Stimulated activated naive CD4-positive, alpha-beta T cell (primary cell): ENCODE results near the gene HOXB2.

Experiments
- DNase-seq, 6 experiments: peaks; one replicate each; lab custom pipeline; 2025; lab: John Stamatoyannopoulos, UW

Gene HOXB2

DNA sequence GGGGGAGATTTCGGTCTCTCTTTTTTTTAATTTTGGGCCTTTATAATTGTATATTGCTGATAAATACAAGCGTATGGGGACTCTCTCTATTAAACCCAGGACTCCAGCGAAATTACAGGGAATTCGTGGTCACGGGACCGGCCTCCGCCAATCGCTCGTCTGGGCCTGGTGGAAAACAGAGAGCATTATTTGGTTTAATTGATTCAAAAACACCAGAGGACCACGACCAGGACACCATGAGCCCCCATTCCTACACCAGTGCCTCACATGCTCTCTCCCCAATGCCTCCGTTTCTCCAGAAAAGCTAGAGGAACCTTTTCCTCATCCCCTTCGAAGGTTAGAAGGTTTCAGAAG is at the start of gene HOXB2:
Gene HOXB2, minus strand, starts transcription at position 88 of the 354 bp plus-strand sequence. CDS start 198 bp downstream, outside the sequence.
- DNase-seq: no peak

DNA sequence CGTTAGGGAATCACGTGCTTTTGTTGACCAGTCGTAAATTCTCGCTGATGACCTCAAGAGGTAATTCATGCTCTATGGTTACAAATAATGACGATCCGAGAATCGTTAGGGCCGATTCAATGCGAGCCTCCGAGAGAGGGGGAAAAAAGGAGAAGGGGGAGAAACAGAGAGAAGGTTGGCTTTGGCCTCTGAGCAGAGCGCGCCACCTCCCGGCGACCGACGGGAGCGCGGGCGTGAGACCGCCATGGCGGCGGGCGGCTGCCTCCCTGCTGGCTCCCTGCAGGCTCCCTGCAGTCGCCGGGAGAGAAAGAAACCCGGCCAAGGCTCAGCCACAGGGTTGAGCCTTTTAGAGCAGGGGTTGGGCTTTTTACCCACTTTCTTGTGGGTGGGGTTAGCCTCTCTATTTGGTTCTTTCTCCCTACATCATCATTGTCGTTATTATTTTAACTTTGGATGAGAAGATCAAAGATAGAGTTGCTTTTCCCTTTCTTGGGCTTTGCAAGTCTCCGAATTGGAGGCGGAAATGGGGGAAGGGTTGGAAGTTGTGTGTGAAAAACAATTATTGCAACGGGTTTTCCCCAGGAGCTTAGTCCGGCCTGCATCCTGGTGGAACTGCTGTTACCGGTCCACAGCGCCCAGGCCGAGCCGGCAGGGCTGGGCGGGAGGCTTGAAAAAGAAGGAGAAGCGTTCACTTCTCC is 49.1 kb upstream of the HOXB2 start:
- peak; percentile 52 to 79 (median 72) for DNase-seq

DNA sequence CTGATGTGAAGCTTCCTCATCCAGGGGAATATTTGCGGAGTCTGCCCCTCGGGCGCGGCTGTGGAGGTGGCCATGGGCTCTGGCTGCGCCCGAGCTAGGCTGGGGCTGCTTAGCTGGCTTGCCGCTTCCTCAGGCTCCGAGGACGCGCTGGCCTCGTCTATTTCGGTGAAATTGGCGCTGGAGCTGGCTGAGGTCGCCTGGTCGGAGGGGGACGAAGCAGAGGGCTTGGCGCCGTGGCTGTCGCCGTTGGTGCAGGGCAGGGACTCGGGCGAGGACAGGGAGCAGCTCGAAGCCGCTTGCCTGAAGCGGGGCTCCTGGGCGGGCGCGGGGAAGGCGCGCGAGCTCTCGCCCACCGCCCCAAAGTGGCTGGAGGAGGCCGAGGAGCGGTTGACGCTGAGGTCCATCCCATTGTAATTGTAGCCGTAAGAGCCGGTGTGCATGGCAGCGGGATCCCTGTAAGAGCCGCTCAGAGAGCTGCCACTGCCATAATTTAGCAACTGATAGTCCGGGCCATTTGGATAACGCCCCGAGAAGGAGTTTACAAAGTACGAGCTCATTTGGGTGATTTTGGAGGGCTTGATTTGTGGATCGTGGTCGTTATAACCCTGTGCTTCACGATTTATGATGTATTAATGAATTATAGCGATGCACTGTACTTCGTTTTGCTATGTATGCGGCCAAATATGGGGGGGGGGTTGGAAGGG is 48.4 kb upstream of the HOXB2 start, which contains the start of gene HOXB5:
Gene HOXB5, minus strand, starts transcription at position 654 of the 704 bp plus-strand sequence. Its CDS starts 97 bp downstream, at position 557.
- peak in 2 of 6 experiments; percentile 20 to 28 for DNase-seq

DNA sequence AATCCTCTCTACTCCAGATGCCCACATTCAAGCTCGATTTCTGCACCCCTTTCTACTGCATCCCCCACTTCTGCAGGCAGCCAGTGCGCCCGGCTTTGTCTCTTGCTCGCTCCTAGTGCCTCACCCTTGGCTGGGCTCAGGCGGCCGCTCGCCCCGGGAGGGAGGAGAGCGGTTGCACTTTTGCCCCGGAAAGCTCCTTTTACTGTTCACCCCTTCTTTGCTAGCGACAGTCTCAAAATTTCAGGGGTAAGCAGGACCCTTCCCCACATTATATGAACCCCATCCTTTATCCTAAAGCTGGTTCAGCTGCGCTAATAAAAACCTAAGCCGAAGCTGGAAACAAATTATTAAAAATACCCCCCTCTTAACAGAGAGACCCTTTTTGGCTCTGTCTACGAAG is 47.7 kb upstream of the HOXB2 start:
- DNase-seq: peak in 2 of 6 experiments; percentile 21 to 33

DNA sequence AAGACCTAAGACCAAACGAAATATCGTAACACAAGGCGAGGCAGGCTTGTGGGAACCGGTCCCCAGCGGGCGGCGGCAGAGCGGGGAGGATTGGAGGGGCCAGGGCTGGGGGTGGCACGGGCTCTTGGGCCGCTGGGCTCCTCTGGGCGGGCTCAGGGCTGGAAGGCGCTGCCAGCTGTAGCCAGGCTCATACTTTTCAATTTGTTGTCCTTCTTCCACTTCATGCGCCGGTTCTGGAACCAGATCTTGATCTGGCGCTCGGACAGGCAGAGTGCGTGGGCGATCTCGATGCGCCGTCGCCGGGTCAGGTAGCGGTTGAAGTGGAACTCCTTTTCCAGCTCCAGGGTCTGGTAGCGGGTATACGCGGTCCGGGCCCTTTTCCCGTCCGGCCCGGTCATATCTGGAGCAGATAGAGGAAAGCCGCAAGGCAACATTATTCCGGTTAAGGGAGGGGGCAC is 47.2 kb upstream of the HOXB2 start:
- DNase-seq: no peak

DNA sequence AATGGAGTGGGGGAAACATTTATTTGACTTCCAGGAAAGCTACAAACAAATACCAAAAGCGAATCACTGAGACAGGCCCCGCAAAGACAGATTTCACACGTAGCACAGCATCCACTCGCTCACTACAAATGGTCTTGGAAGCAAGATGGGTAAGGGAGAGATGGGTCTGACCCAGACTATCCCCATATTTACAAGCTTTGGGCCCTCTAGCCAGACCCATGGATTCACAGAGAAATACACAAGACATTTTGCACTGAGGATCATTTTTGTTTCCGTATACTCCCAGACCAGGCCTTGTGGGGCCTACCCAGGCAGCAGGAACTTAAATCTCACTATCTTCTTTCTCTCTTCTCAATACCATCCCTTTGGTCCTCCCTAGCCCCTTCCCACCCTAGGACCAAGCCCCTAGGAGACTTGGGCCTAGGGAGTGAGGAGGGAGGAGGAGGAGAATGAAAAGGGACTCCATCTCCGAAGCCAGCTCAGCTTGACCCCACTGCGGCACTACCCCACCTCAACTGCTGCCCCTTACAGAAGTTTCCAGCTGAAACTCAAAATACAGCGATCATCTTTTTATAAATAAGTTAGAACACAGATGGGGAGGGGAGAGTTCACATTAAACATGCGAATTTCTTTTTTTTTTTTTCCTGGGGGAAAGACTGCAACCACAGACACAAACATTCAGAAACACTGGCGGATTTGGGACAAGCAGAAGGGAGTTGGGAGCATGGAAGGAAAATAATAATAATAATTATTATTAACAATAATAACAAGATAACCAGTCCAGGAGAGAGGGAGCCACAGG is 46.5 kb upstream of the HOXB2 start:
- DNase-seq: no peak

DNA sequence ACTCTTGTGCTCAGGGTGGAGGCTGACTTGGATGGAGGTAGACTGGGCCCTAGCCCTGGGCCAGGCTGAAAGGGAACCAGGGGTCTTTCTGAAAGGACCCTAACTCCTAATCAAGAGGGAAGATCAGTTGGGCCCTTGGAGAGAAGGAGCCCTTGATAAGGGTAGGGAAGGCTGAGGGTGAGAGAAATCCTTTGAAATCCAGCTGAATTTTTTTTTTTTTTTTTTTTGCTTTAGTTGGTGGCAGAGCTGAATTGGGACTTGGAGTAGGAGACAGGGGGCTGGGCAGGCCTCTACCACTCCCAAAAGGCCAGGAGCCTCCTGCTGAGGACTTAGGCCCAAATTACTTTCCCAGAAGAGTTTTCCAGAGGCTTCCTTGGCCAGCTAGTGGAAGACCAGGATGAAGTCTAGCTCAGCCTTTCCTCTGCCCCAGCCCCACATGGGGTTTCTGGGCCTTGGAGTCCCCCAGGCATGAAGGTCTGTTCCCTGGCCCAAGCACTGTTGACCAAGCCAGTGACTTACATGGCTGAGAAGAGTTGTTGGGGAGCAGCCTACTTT is 45.8 kb upstream of the HOXB2 start:
- no peak for DNase-seq

DNA sequence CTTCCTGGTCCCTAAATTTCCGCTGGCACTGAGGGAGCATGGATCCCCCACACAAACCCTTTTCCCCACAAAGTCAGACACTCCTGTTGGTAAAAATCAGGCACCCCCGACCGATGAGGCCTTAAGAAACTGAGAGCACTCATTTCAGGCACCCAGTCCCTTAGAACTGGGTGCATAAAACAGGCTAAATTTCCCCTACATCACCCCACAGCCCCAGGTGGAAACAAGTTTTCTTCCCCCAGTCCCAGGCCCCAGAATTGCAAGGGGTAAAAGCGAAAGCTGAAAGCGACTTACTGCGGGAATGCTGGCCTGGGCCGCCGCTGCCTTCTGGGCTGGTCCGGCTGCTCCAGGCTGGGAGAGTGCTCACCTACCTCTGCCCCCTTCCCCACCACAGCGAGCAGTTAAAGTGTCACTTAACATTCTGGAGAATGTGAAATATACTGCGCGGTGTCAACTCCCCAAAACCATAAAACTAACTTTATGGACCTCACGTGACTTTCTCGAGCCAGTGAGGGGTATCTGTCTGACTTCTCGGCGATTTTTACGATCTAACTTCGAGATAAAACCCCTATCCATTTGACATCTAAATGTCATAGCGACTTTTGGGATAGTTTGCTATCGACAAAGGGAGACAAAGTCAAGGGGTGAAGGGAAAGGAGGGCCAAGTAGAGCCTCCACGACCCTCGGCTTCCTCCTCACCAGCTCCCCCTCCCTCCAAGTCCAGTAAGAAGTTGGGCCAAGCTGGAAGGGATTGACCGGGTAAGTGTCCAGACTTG is 45.1 kb upstream of the HOXB2 start, which contains the start of gene HOXB3:
Gene HOXB3, minus strand, starts transcription at position 411 of the 776 bp plus-strand sequence. CDS start 37,767 bp downstream, outside the sequence.
- DNase-seq: no peak

DNA sequence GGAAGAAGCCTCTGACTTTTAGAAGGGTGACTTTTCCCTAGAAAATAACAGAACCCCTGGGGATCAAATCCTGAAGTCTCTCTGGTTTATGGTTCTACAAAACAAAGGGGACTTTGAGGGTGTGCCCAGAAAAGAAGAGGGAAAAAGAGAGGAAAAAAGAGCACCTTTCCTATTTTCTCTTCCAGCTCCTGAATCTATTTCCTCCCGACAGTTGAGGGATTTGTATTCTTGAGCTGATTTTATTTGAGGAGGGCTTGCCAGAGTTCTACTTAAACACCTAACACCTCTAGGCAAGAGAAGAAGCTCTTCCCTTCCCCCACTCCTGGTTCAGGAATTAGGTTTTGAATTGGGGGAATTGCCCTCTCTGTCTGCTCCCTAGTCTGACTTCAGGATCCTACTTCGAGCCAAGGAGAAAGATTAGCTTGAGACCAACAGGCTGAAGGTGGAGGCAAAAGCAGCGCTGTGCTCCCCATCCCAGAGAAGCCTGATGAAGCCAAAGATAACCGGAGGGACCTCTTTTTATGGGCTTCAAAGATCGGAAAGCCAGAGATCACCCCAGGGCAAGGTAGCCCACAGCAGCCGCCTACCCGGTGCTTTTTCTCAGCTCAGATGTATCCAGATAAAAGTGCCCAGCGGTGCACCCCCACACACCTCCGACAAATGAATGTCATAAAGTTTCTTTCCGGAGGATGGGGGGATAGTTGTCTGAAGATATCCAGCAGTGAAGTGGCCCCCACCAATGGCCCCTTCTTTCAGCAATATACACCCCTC is 44.3 kb upstream of the HOXB2 start:
- no peak for DNase-seq

DNA sequence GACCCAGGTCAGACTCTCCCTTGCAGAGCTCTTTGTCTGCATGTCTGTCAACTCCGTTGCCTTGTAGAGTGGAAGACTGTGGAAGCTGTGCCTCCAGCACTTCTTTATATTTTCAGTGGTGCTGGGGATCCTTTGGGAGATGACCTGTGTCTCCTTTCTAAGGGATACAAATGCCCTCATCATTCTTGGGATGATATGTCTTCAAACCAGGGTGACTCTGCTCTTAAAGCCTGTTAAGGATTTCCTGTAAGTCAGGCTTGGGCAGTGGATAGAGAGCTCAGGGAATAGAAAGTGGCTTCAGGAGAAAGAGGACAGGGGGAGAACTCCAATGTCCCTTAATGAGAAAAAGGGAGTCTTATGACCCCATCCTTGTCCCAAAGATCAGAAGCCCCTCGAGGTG is 43.6 kb upstream of the HOXB2 start:
- no peak for DNase-seq

DNA sequence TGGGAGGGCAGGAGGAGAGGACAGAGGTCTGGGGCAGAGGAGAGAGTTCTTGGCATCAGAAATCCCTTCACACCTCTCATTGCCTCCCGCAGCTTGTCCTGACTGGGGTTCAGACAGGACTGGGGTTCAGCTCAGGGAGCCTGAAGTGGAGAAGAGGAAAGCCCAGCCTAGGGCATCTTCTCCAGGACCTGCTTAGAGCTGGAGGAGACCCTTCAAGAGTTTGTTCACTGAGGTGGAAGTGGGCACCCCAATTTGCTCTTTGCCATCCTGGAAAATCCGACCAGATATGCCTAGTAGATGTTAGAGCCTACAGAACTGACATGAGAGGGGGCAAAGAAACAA is 43.1 kb upstream of the HOXB2 start:
- DNase-seq: no peak

DNA sequence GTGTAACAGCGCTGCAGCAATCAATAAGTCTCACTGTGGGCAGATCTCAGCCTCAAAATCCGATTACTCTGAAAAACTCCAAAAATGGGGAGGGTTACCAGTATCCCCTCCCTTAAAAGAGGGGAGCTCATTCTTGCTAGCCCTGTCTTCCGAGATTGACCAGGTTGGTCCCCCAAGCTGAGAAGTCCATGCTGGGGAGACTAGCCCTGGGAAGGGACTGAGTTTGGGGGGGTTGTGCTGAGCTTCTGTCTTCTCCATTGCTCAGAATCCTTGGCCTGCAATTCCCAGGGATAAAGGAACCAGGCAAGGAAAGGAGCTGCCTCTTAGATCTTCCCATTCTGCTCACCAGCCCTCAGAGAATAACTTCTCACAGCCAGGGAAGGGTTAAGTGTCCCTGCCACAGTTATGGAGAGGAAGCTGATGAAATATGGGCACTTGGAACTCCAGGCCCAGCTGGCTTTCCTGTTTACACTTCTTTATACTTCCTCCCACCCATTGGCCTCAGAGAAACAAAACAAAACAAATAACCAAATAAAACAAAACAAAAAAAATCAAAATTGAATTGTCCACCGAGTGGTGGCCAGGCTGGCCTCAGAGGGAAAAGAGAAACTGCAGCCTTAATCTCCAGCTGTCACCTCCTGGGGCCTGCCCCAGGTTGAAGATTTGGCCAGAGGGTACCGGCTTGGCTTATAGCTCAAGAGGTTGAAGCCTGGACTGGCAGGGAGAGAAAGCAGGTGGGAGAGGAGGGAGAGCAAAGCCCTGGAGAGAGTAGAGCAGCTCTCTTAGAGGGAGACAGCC is 42.6 kb upstream of the HOXB2 start:
- DNase-seq: no peak

DNA sequence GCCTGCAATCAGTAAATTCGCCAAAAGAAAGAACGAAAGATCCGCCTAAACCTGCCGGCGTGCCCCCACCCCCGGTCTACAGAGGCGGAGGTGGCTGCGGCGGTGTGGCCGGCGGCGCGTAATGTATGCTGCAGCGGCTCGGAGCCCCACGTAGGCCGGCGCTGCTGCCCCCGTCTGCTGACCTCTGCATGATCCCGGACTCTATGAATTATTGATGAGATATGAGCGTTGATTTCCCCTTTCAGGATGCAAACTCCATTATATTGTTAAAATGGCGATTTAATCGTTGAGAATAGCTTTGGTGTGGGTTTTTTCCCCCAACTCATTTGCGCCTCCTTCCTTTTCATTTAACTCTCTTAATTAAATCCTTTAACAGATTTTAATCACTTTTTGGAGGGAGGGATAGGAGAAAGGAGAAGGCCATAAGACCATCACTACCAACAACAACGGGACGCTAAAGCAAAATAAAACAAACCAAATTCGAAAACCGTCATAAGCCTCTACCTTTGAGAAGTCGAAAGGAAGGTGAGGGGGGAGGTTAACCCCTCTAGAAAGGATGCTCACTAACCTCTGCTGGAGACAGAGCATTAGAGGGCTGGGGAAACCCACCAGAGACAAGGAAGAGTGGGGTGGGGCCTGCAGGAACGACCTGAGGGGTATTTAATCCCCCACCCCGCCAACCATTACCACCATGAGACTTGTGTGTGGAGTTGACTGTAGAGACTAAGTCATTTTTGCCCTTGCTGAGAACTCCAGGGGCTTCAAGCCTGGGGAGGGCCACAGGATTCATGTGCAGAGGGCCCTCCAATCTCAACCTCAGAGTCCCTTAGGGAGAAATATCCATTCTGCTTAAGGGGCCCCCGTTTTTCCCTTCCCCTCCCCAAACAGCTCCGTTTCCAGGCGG is 41.7 kb upstream of the HOXB2 start:
- peak in 2 of 6 experiments; percentile 24 to 30 for DNase-seq

DNA sequence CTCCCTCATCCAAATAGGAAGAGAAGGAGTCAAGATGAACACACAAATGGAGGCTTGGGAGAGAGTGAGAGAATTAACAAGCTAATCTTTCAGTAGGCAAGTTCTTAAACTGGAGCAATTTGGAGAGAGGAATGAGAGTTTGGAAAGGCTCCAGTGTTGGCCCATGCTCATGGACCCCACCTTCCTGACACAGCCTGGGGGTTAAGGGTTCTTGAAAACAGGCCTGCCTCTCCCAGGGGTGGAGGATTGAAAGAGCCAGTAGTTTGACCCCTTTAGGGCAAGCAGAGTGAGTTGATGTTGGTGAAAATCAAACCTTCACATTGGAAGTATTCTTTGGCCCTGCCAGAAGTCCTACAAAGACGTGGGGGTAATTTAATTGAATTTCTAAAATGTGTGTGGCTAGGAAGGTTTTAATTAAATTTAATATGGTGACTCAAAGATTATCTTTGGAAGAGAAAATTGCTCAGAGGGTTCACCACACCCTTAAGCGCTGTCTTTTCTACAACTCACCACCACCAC is 39.4 kb upstream of the HOXB2 start:
- DNase-seq: no peak

DNA sequence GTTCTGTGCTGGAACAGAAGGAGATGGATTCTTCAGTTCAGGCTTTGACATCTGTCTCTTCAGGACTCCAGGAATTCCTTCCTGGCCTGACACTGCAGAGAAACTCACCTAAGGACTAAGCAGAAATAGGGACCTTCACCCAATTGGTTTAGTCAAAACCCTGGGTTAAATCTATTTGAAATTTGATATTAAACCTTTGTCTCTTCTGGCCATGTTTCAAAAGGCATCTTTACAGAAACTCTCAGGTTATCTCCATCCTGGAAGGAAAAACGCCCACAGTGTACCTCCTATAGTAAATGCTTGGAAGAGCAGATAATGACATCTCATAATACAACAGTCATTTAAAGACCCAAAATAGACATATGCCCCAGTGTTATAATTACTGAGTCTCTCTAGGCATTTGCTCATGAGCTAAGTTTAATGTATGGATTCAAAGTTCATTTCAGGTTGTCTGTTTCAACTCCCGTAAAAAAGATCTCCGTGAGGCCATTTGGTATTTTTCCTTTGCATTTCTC is 38.9 kb upstream of the HOXB2 start:
- DNase-seq: no peak

DNA sequence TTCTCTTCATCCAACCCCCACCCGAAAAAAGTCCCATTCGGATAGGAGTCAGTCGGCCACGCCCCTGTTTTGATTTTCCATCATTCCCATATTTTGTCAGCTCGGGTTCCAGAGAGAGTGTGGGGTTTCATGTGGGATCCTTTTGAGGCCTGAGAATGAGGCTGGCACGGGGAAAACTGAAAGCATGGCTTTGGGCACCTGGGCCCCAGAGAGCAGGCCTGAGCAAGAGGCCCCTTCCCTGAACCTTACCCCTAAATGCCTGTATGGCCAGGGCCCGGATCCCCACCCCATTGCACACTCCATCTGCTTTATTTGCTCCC is 37.8 kb upstream of the HOXB2 start:
- no peak for DNase-seq

DNA sequence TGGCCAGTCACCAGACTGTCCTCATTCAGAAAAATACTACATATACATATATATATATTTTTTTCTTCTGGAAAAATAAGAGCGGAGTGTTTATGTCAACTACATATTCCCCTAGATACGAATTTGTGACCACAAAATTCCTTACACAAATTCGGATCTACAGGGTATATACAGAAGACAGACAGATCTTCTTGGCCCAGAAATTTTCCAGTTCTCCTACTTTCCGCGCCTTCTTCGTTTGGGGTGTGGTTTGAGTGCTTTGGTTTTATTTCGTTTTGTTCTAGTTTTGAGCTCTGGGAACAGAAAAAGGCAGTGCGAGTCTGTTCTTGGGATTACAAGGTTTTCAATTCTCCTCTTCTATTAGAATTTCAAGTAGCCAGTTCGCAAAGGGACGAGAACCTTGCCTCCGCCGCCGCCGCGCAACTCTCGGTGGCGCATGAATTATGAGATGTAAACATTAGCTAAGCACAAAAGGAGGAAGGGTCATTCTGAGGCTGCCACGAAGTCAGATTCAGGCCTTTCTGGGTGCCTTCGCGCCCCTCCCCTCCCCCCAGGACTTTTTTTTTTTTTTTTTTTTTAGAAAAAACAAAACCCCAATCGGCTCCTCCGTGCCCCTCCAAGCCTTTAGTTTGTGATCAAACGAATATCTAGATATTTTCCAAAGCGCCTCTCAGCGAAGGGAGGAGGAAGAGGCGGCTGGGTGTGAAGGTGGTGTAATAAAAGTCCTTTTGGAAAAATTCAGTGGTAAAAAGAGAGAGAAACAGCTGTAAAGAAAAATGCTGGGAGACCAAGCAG is 35.0 kb upstream of the HOXB2 start:
- no peak for DNase-seq

DNA sequence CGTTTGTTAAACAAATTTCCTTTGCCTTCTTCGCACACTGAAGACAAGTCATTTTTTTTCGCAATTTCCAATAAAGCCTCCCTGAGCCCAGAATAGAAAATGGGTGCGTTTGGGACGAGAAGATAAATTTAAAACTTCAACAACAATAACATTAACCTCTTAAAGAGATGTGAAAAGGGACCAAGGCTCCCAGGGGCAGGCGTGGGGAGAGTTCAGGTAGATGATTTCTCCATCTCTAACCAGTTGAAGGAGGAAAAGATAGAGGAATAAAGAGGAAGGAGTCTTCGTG is 34.5 kb upstream of the HOXB2 start:
- DNase-seq: no peak
